NCI-H82 (cell line): Measurements from ENCODE around the gene ABCA13.

Experiments
- DNase-seq: peaks from one replicate; lab custom pipeline; 2025; lab: John Stamatoyannopoulos, UW

Gene ABCA13

GRCh38 chr7:48300301-48300700, 129.0 kb downstream of the ABCA13 start:
- DNase-seq: no peak

DNA sequence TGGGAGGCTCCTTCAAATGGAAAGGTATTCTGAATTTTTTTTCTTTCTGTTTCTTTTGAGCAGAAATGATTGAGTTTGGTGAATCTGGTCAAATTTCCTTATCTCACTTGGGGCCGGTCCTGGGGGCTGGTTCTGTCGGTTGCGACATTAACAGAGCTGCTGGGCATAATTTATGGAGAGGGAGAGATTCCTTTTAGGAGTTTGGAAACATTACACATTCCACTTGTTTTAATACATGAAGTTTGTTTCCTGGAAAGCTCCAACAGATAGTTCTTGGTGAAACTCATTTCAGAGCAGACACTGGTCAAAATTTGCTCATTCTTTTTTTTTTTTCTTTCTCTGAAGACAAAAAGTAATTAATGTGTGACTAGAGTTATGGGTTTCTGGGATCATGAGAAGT, 129.9 kb downstream of the ABCA13 start:
- no peak for DNase-seq

GRCh38 chr7:48304641-48305040, 133.4 kb downstream of the ABCA13 start:
- DNase-seq: no peak

DNA sequence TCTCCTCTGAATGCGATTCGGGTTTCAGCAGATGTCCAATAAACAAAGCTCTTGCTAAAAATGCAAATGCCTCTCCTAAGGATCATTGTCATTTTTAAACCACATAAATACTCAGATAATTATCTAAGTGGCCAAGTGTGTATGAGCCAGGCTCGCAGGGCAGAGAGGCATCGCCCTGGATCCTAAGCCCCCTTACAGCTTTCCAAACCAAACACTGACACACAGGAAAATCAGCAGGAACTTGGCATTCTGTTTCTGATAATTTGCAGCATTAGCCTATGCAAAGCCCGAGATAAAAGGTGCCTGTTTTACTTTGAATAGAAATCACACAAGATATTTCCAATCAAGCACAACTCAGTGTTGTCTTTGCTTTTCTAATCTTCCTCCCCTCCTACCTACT, 134.4 kb downstream of the ABCA13 start:
- DNase-seq: no peak

DNA sequence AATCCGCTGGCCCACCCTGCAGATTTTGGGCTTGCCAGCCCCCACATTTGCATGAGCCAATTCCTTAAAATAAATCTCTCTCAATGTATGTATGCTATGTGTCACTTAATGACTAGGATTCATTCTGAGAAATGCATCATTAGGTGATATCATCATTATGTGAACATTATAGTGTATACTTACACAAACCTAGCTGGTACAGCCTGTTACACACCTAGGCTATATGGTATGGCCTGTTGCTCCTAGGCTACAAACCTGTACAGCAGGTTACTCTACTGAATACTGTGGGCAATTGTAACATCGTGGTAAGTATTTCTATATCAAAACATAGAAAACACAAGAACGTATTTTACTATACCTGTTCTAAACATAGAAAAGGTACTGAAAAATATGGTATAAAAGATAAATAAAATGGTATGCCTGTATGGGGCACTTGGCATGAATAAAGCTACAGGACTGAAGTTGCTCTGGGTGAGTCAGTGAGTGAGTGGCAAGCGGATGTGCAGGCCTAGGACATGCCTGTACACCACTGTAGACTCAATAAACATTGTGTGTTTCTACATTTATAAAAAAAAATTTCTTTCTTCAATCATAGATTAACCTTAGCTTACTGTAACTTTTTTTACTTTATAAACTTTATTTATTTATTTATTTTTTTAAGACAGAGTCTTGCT, 135.9 kb downstream of the ABCA13 start:
- no peak for DNase-seq

DNA sequence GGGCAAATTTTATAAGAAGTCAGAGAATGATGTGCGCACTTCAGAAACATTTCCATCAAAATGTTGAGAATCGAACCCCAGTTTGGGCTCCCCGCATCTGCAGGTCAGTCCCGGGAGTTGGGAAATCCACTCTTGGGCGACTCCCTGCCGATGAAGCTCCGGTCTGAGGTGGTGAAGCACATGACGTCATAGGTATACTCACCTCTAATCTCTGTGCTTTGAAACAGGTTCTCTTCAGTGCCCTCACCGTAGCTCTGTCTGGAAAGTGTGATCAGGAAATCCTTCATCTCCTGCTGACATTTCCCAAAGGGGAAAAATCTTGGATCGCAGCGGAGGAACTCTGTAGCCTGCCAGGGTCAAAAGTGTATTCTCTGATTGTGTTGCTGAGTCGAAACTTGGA, 138.5 kb downstream of the ABCA13 start:
- DNase-seq: no peak

DNA sequence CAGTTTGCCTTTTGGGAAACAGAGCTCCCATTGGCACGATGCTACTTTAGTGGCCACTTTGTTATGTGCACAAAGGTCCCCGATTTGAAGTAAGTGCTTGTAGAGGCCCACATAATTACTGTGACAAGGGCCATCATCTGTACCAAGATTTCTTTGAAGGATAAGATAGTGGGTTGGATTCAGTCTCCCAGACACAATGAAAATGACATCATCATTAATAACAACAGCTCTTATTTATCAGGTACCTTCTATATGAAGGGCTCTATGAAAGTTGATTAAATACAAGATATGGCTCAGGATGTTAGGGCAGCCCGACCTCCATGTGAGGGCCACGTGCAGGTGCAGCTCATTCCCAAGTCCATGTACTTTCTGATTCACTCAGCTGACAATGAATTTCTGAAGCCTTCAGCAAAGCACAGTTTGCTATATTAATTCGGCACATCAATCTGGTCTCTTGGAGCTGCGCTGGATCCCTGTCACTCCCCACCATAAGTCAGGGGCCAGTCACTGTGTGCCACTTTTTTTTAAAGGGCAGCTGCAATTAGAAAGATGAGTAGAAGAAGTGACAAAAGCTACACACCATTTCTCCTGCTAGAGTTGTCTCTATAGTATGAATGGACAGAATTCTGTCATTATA, 140.3 kb downstream of the ABCA13 start:
- DNase-seq: no peak

DNA sequence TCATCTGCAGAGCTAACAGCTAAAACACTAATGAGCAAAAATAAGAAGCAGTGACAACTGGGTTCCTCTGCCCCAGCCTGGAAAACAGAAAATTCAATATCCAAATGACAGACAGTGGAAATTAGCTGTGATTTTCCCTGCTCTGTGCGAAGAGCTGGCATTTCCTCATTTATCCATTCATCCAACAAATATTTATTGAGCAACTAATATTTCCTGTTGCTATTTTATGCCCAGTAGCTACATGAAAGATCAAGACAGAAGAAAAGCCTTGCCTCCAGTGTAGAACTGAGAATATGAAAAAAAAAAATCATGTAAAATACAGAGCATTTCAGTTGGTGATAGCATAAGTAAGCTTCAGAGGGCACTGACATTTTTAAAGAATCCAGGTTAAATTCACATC, 140.9 kb downstream of the ABCA13 start:
- DNase-seq: no peak

GRCh38 chr7:48316768-48317167, 145.5 kb downstream of the ABCA13 start:
- DNase-seq: no peak

- no peak for DNase-seq
Observed at GRCh38 chr7:48317360-48317759, 146.1 kb downstream of the ABCA13 start.

GRCh38 chr7:48321319-48322010, 150.2 kb downstream of the ABCA13 start:
- DNase-seq: no peak

GRCh38 chr7:48337012-48337621, 165.9 kb downstream of the ABCA13 start:
- DNase-seq: peak; percentile 48

- DNase-seq: no peak
Observed at GRCh38 chr7:48337781-48338180, 166.5 kb downstream of the ABCA13 start.

- no peak for DNase-seq
Observed at GRCh38 chr7:48347230-48347825, 176.1 kb downstream of the ABCA13 start.

DNA sequence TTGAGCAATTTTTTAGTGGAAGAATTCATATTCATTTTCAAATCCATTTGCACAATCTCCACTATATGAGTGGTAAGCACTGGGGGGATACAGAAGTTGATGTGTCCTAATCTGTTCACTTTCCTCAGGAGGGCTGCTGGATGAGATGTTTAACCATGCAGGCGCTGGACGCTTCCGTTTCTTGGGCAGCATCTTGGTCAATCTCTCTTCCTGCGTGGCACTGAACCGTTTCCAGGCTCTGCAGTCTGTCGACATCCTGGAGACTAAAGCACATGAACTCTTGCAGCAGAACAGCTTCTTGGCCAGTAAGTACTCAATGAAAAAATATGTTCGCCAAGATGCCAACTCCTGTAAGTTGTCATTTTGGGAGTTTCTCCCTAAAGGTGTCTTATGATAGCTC, 179.3 kb downstream of the ABCA13 start:
- no peak for DNase-seq

- no peak for DNase-seq
Observed at GRCh38 chr7:48351900-48352299, 180.6 kb downstream of the ABCA13 start.

DNA sequence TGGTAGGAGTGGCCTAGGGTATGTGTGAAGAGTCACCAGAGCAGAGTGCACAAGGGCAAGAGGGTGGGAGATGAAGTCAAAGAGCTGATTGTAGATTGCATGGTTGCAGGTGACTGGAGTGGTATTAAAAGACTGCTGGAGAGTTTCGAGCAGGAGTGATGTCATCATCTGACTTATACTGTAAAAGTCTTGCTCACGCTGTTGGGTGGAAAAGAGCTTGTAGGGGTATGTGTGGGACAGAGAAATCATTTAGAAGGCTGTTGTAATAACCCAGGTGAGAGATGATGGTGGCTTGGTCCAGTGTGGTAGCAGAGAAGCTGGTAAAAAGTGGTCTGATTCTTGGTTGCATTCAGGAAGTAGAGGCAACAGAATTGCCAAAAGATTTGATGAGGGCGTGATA, 184.1 kb downstream of the ABCA13 start:
- no peak for DNase-seq

DNA sequence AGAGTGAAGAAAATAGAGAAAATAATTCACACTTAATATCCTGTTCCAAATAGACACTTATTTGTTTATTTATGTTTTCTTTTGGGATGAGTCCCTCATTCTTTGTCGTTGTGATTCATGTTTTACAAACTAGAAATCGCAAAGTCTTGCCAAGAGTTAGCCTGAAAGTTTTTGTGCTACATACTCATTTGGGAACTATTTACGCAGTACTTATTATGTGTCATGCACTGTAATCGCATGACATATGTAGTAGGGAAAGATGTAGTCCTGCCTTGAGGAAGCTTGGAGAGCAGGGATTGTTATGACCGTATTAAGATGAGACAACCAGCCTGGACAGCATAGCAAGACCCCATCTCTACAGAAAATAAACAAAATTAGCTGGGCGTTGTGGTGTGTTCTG, 189.3 kb downstream of the ABCA13 start:
- DNase-seq: no peak

DNA sequence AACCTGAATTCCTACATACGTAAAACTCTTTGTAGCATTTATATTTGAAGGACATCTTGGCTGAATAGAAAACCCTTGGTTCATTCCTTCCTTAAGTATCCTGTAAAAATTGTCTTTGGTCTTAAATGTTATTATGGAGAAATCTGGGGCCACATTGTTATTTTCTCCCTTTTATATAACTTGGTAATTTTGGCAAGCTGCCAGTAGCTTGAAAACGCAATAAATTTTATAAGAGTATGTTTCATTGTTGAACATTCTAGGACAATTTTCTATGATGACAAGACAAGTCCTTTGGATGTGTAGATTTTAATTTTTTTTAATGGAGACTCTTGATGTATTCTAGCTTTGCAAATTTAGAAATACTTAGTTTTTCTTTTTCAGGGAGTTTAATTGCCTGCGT, 191.9 kb downstream of the ABCA13 start:
- DNase-seq: no peak

- no peak for DNase-seq
Observed at GRCh38 chr7:48365010-48365409, 193.8 kb downstream of the ABCA13 start.

DNA sequence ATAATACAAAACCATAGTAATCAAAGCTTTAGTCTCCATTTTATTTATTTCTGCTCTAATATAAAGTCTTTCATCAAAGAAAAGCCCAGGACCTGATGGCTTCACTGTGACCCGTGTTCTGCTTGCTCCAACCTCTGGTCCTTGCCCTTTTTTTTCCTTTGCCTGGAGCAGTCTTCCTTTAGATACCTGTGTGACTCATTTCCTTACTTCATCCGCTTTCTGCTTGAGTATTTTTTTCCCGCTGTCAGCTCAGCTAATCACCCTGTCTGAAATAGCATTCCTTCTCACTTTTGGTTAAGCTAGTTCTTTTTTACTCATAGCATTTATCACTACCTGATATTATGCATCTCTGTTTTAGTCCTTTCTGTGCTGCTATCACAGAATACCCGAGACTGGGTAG, 194.8 kb downstream of the ABCA13 start:
- no peak for DNase-seq

GRCh38 chr7:48376263-48376662, 205.0 kb downstream of the ABCA13 start:
- DNase-seq: no peak

DNA sequence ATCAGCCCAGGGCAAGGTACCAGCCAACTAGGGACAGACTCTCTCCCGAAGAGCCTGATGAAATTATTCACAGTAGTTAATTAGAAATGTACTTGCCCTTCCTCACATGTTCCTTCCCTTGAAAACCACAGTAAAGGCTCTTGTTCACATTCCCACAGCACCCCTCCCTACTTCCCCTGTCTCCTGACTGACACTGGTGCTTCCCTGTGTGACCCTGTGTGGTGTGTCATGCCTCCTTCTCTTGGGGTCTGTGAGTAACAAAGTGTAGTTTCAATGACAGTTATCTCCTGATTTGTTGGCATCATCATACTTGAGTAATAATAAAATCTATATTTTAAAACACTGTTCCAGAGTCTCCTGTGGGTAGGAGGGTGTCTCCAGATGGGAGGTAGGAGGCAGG, 209.7 kb downstream of the ABCA13 start:
- DNase-seq: no peak
